HG02943 (cell line): ENCODE results near the gene EME2.
"Not testable (repeated sequence)": the region's sequence is repeated elsewhere in the genome, so short reads cannot be mapped to it uniquely, and the experiment has no call there.

ENCODE experiments used
- ATAC-seq: cut with Tn5 transposase; IDR thresholded peaks from one replicate; pipeline ENCODE4 v1.9.1; 2021; ENCODE audit warnings: mild to moderate bottlenecking, low read depth, moderate library complexity; ENCODE audit not compliant: unreplicated experiment

EME2 gene, protein sequence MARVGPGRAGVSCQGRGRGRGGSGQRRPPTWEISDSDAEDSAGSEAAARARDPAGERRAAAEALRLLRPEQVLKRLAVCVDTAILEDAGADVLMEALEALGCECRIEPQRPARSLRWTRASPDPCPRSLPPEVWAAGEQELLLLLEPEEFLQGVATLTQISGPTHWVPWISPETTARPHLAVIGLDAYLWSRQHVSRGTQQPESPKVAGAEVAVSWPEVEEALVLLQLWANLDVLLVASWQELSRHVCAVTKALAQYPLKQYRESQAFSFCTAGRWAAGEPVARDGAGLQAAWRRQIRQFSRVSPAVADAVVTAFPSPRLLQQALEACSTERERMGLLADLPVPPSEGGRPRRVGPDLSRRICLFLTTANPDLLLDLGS

DNA sequence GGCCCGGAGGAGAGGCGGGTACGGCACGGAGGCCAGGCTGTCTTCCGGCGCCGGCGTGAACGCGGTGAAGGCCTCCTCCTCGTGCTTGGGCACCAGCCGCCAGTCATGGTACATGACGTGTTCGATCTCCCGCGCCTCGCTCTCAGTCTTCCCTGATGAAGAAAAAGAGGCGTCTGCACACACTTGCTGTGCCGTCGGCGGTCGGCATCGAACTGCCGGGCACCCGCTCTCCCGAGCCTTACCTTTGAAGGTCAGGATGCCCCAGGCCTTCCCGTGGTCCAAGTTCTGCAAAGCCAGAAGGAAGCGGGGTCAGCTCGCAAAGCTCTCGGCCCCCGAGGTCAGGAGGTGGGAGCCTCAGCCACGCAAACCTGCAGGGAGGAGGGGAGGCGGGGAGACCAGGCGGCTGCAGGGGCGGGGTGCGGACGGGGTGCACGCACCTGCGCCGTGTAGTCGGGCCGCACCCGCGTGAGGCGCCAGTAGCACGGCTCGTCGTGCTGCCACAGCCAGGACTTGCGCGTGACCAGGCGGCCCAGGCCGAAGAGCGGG lies at the start of gene EME2:
TSS of gene EME2 (plus strand) at position 449 of the 546 bp plus-strand sequence. CDS start 418 bp downstream, outside the sequence.
- no peak for ATAC-seq

DNA sequence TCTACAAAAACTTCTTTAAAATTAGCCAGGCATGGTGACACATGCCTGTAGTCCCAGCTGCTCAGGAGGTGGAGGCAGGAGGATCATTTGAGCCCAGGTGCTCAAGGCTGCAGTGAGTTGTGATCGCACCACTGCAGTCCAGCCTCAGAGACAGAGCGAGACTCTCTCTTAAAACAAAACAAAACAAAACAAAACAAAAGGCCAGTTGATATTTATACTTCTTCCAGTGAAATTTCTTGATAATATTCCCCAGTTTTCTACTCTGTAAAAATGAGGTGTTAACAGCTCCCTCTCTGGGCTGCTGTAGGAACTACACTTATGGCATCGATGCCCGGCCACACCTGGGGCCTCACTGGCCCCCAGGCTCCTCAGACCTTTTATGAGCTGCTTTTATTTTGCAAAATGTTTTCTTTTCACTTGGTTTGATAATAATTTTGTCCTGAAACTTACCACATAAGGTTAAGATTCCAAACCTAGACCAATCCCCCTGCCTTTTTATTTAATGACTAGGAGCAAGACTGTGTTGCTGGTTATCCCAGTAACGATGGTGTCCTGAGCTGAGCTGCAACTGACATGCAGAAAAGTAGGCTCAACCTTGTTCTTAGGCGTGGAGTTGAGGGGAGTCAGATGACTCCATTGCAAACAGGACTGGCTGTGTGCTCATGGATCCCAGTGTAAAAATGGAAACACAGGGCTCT lies 49.0 kb upstream of the EME2 start:
- no peak for ATAC-seq

DNA sequence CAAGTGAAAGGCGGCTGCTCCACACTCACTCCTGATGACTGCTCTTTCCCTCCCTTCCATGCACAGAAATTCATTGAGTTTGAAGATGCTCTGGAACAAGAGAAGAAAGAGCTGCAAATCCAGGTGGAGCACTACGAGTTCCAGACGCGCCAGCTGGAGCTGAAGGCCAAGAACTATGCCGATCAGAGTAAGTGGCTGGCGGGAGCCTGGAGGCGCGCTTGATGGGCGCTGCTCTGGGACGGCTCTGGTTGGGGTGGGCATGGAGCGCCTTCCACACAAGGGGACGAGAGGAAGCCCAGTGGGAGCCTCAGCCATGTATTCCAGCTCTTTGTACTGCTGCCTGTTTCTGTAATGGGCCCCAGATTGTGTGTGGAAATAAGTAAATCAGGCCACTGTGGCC lies 48.1 kb upstream of the EME2 start:
- ATAC-seq = no peak

DNA sequence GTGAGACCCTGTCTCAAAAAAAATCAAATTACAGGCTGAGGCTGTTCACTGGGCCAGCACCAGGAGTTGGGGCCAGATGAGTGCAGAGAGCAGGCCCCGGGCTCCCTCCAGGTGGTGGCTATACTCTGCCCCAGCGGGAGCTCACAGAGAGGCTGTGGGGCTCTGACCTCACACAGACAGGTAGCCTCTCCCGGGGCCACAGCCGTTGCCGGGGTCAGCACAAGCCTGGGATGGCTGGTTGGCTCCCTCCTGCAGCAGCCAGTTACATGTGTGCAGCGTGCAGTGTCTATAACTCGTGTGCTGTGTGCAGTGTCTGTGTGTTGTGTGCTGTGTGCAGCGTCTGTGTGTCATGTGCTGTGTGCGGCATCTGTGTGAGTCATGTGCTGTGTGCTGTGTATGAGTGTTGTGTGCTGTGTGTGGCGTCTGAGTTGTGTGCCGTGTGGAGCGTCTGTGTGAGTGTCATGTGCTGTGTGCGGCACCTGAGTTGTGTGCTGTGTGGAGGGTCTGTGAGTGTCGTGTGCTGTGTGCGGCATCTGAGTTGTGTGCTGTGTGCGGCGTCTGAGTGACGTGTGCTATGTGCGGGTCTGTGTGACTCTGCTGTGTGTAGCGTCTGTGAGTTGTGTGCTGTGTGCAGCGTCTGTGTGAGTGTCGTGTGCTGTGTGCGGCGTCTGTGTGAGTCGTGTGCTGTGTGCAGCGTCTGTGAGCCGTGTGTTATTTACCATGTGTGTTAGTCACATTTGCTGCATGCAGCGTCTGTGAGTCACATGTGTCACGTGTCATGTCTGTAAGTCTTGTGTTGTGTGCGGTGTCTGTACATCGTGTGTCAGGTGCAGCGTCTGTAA lies 45.7 kb upstream of the EME2 start:
- no peak for ATAC-seq

DNA sequence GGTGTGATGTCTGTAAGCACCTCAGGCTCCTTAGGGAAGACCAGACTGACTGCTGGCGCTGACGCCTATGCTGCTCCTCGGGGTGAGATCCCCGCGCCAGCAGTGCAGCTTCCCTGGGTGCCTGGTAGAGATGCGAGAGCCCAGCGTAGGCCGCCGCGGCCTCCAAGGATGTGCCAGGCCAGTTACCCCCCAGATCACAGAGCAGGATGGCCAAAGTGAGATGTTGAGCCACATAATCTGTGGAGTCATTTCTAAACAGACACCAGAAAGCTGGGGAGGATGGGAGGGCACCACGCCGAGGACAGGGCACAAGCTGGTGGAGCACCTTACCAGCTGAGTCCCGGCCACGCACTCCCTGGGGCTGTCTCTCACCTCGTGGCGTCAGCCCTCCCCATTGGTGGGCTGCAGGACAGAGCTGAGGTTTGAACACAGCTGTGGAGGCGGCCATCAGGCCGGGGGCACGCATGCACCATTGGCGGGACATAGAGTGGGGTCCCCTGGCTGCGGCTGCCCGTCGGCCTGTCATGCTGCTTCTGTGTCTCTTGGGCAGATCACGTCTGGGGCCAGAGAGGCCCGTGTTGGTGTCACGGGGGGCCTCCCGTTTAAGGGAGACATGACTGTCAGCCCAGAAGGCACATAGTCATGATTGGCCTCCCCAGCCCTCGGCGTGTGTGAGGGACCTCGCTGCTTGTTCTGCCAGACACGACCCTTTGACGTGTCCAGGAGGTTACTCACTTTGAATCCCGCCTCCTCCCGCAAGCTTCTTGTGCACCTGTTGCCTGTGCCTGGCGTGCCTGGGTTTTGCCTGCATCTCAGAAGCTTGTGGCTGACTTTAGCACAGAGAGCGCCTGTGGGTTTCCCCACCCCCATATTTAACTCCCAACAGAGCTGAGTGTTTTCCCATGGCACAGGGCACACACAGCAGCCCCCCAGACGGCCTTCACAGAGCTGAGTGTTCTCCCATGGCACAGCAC lies 44.7 kb upstream of the EME2 start:
- no peak for ATAC-seq

DNA sequence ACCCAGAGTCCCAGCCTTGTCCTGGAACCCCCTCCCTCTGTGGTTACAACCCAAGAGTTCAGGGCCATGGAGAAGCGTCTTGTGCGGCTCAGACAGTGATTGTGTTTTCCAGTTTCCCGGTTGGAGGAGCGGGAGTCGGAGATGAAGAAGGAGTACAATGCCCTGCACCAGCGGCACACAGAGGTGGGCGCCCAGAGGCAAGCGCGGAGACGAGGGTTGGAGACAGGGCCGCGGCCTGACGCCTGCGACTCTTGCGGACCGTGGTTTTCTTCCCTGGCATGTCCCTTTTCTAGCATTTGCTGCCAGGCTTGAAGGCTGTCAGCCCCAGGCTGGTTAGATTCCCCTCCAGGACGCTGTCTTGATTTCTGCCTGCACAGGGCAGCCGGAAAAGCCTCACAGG lies 43.6 kb upstream of the EME2 start:
- no peak for ATAC-seq

DNA sequence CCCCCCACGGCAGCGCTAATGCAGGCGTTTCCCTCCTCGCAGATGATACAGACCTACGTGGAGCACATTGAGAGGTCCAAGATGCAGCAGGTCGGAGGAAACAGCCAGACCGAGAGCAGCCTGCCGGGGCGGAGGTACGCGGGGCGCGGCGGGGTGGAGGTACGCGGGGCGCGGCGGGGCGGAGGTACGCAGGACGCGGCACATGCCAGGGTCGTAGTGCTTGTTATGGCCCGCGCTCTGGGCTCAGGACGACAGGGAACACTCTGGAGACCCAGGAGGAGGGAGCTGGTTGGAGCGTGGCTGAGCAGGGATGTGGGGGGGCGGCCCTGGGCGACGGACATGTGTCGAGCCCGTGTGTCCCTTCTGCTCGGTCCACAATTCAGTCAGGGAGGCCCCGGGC lies 43.2 kb upstream of the EME2 start:
- no peak for ATAC-seq

DNA sequence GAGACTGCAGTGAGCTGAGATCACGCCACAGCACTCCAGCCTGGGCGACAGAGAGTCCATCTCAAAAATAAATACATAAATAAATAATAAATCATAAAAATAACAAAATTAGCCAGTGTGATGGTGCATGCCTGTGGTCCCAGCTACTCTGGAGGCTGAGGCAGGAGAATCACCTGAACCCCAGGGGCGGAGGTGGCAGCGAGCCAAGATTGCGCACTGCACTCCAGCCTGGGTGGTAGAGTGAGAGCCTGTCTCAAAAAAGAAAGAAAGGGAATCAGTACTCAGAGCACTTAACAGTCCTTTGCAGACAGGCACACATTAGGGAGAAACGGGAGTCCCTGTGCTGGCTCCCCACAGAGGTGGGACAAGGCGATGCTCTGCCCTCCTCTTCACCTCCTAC lies 41.5 kb upstream of the EME2 start:
- ATAC-seq = no peak

DNA sequence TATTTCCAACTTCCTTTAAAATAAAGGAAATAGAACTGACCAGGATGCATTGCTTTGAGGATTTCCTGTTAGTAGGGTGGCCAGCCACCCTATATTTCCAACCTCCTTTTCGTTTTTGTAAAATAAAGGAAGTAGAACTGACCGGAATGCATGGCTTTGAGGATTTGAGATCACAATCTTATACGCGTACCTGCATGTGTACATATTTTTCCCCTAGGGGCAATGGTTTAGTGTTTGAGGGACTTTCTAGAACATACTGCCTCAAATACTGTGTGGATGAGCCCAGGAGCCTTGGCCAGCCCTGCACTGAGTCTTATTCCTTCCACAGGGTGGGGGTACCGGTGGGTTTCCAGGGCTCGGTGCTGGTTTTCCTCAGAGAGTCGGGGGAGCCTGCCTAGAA lies 41.0 kb upstream of the EME2 start:
- no peak for ATAC-seq

DNA sequence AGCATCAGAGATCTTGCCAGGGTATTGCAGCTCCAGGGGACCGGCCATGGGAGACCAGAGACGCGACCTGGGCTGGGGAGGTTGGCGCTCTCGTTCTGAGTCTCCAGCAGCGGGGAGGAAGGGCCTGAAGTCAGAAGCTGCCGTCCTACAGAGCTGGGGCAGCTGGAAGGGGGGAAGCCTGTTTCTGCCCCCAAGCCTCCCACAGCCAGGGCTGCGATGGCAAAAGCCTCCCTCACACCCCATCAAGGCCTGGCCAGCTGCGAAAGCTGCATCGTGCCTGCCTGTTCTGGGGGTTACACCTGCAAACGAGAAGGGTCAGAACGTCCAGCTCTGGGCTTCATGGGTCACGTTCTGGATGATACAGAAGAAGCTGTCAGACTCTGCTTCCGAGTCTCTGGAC lies 40.5 kb upstream of the EME2 start:
- no peak for ATAC-seq

DNA sequence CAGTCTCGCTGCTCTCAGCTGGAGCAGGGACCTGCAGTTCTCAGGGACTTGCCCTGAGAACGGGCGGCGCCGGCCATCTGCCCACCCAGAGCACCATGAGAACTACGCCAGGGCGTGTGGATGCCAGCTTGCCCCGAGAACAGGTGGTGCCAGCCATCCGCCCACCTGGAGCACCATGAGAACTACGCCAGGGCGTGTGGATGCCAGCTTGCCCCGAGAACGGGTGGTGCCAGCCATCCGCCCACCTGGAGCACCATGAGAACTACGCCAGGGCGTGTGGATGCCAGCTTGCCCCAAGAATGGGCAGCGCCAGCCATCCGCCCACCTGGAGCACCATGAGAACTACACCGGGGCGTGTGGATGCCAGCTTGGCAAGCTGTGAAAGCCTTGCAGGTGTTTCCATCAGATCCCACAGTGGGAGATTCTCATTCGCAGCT lies 40.0 kb upstream of the EME2 start:
- not testable (repeated sequence) for ATAC-seq

DNA sequence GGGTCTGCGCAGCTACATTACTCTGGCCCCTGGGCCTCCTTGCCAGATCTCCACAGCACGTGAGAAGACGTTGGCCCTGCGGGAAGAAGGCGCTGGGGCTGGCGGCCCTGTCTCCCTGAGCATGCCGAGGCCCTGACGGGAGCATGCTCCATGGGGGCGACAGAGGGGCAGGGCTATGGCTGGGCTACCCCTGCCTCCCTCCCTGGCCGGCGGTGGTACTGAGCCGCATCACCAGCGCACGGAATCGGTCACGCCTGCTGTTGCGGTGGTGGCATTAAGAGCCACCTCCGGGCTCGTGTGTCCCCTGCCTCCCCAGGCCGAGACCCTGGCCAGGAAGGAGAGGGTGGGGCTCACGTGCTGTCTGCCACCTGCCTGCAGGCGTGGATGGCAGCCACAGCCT lies 38.5 kb upstream of the EME2 start:
- no peak for ATAC-seq

DNA sequence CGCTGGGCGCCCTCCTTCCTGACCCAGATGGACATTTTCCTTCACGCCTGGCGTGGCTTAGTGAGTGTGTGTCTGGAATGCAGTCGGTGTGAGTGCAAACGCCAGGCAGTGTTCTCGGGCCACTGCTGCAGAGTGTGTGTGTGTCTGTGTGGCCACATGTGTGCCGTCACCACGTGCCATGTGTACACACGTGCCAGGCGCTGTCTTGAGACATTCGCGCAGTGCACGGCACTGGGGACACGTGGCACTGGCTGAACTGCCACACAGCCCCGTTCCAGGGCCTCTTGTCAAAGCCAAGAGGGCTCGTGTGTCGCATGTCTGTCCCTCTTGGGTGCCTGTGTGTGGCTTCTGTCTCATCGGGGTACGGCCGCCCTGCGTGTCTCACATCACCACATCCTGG lies 37.8 kb upstream of the EME2 start:
- no peak for ATAC-seq

DNA sequence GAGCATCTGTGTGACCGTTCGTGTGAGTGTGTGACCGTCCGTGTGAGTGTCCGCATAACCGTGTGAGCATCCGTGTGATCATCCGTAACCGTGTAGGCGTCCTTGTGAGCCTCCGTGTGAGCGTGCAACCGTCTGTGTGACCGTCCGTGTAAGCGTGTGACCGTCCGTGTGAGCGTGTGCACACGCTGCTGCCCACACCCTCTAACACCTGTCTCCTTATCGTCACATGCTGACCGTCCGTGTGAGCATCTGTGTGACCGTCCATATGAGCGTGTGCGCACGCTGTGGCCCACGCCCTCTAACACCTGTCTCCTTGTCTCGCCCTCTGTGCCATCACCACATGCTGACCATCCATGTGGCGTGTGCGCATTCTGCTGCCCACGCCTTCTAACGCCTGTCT lies 32.4 kb upstream of the EME2 start:
- no peak for ATAC-seq

DNA sequence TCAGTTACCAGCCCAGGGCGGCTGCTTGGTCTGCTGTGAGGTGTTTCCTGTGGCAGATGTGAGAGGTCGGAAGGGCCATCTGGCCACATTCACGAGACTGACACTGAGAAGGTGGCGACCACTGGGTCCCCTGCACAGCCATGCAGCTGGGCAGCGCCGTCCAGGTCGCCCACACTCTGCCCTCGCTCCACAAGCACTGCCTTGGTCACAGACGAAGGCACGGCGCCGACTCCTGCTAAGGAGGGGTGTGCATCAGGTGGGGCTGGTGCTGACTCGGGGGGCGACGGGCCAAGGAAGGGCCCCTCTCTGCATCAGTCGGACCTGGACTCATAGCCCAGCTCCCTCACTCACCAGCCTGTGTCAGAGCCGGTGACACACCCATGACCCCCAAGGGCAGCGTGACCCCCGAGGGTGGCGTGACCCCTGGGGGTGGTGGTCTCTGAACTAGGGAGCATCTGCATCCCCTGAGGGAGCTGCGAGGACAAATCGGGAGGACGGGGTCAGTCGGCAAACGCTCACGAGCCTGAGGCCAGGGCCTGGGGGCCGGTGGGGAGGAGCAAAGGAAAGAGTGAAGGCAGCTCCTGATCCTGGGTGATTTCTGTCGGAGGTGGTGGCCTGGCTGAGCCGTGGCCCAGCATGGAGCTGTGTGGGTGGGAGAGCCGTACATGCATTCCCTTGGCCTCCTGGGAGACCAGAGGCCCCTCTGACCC lies 31.7 kb upstream of the EME2 start:
- ATAC-seq = no peak

DNA sequence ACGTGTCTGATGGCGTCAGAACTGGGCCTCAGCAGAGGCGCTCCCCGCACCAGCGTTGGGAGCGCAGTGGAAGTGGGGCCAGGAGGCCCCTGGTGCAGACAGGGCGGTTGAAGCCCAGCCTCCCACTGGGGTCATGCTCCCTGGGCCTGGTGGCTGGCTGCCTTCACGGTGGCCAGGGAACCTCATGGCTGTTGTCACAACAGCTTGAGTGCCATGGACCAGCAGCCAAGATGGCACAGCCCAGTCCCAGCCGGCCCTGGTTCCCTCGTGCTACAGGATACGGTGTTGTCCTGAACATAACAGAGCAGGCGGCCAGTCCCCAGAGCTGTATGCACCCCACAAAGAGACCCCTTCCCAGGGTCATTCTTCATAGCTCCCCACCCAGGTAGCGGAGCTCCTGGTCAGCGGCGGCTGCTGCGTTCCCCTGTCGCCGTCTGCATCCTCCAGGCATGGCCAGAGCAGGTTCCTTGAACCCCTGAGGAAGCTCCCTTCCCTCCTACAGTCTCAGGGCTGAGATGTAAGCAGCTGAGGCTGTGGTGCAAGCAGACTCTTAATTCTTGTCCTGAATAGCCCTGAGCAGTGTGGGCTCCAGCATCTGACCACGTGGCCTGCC lies 31.0 kb upstream of the EME2 start:
- ATAC-seq = no peak

DNA sequence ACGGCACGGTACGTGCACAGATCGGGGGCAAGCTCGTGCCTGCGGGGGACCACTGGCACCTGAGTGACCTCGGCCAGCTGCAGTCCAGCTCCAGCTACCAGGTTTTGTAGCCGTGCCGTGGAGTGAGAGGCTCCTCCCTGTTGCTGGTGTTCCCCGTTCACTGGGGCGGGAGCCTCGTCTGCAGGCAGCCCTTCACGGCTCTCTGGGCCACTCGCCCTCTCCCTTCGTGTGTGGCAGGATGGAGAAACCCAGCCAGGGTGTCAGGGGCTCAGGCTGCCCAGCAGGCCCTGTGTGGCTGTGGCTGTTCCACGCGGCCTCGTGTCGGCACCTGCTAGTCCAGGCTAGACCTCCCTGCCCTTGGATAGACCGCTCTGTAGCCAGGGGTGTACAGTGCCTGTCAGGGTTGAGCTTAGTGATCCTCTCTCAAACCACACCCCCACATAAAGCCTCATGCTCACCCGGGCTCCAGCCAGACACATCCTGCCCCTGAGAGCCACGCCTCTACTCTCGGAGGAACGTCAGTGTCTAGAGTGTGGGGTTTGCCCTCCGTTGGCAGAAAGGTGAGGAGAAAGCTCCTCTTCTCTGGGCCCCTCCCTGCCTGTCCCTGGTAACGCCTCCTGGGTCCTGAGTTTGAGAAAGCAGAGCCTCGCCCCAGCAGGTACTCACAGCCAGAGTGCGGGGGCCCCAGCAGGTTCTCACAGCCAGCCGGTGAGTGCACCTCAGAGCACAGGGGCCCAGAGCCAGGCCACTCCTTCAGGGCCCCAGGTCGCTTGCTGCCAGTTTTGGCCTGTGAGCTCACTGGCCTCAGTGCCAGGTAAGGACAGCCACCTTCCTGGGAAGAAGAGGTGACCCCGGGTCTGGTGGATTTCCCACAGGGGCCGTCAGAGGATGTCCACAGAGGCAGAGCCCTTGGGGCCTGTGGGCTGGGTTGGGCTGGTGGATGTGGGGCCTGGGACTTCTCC lies 29.0 kb upstream of the EME2 start:
- no peak for ATAC-seq
